OCI-LY1 (cell line): ENCODE measurements around the gene ZNF329.

ENCODE experiments used
- H2AFZ ChIP-seq: fragments of 200-600 bp; sonication (generic), shearing (Covaris generic); 2 replicates; pipeline ENCODE4 v1.6.0; 2014; ENCODE audit warnings: antibody characterized with exemption, mild to moderate bottlenecking, low read length
- H3F3A ChIP-seq: fragments of 200-600 bp; sonication (generic), shearing (Covaris generic); 2 replicates; pipeline ENCODE4 v1.6.0; 2014; ENCODE audit warnings: mild to moderate bottlenecking, antibody characterized with exemption, low read length, moderate library complexity; ENCODE audit not compliant: insufficient read depth
- H3K27ac ChIP-seq: fragments of 200-600 bp; sonication (generic); 2 replicates; pipeline ENCODE4 v1.5.1; 2014; ENCODE audit warnings: low read length, mixed run types, mild to moderate bottlenecking, low read depth; ENCODE audit not compliant: poor library complexity, severe bottlenecking
- H3K27me3 ChIP-seq: fragments of 200-600 bp; sonication (generic); 2 replicates; pipeline ENCODE4 v1.6.0; 2014; ENCODE audit warnings: antibody characterized with exemption, mild to moderate bottlenecking, low read length, moderate library complexity; ENCODE audit not compliant: insufficient read depth
- H3K36me3 ChIP-seq: fragments of 200-600 bp; sonication (generic); 2 replicates; pipeline ENCODE4 v1.6.1; 2014; ENCODE audit warnings: mild to moderate bottlenecking, antibody characterized with exemption, low read length, moderate library complexity, mixed read lengths; ENCODE audit not compliant: insufficient read depth
- H3K4me1 ChIP-seq: fragments of 200-600 bp; sonication (generic); 2 replicates; pipeline ENCODE4 v1.5.1; 2014; ENCODE audit warnings: mild to moderate bottlenecking, low read length, moderate library complexity; ENCODE audit not compliant: insufficient read depth, severe bottlenecking
- H3K4me2 ChIP-seq: fragments of 200-600 bp; sonication (generic), shearing (Covaris generic); 2 replicates; pipeline ENCODE4 v1.6.1; 2014; ENCODE audit warnings: low read length
- H3K4me3 ChIP-seq: fragments of 200-600 bp; sonication (generic); 2 replicates; pipeline ENCODE4 v1.5.1; 2014; ENCODE audit warnings: low read length, low read depth, mild to moderate bottlenecking, mixed read lengths; ENCODE audit not compliant: poor library complexity, severe bottlenecking
- H3K79me2 ChIP-seq: fragments of 200-600 bp; shearing (Covaris generic); 2 replicates; pipeline ENCODE4 v1.6.1; 2016; ENCODE audit warnings: mixed run types, low read length, mixed read lengths; ENCODE audit not compliant: insufficient read depth
- H3K9ac ChIP-seq: fragments of 200-600 bp; sonication (generic), shearing (Covaris generic); 2 replicates; pipeline ENCODE4 v1.6.1; 2014; ENCODE audit warnings: mild to moderate bottlenecking, low read length, mixed read lengths
- H3K9me2 ChIP-seq: fragments of 200-600 bp; sonication (generic), shearing (Covaris generic); 2 replicates; pipeline ENCODE4 v1.6.1; 2014; ENCODE audit warnings: low read depth, mild to moderate bottlenecking, low read length, mixed read lengths
- H3K9me3 ChIP-seq: fragments of 200-600 bp; shearing (Covaris generic); 2 replicates; pipeline ENCODE4 v1.6.1; 2014; ENCODE audit warnings: low read length, mixed read lengths
- H4K20me1 ChIP-seq: fragments of 200-600 bp; sonication (generic), shearing (Covaris generic); 2 replicates; pipeline ENCODE4 v1.6.0; 2016; ENCODE audit warnings: mild to moderate bottlenecking, low read length; ENCODE audit not compliant: insufficient read depth
- CTCF ChIP-seq: fragments of 200-600 bp; sonication (generic), shearing (Covaris generic); IDR thresholded peaks from 2 replicates; pipeline ENCODE4 v1.5.1; 2017; ENCODE audit warnings: mild to moderate bottlenecking, antibody characterized with exemption, low read length, moderate library complexity, mixed read lengths
- EZH2 ChIP-seq: fragments of 200-600 bp; sonication (generic), shearing (Covaris generic); IDR thresholded peaks from 2 replicates; pipeline ENCODE4 v1.8.0; 2017; ENCODE audit warnings: borderline replicate concordance, mixed run types, mild to moderate bottlenecking, antibody characterized with exemption, low read length, moderate library complexity, mixed read lengths

ZNF329 gene

GRCh38 chr19:58157045-58157728 is 6.6 kb upstream of the ZNF329 start:
- Histone ChIP-seq H3K4me3 (no peak overlapping the region), H3K36me3 (no peaks in the 10 kb centered on the region), H3K9me3 (peaks cover 3% of the 10 kb centered on the region; the same call in 1 of the 2 replicates), H3K4me2 (no peak overlapping the region), H3K27ac (no peak overlapping the region), H3F3A (no peaks in the 10 kb centered on the region), H3K27me3 (no peaks in the 10 kb centered on the region), H4K20me1 (no peaks in the 10 kb centered on the region), H3K79me2 (no peaks in the 10 kb centered on the region), H2AFZ (no peak overlapping the region), H3K4me1 (peaks cover 6% of the 10 kb centered on the region), H3K9ac (no peak overlapping the region), H3K9me2 (no peaks in the 10 kb centered on the region)
- no peak for TF ChIP-seq EZH2
- no peak for TF ChIP-seq CTCF

GRCh38 chr19:58154679-58155648 is 4.4 kb upstream of the ZNF329 start:
- no peaks in the 10 kb centered on the region for H3K36me3 ChIP-seq
- peak overlapping the region; percentile 74 for H3K4me2 ChIP-seq
- peaks cover 13% of the 10 kb centered on the region for H3K9me3 ChIP-seq
- no peaks in the 10 kb centered on the region for H3K9me2 ChIP-seq
- no peaks in the 10 kb centered on the region for H4K20me1 ChIP-seq
- no peaks in the 10 kb centered on the region for H3K79me2 ChIP-seq
- H3K4me1 ChIP-seq, result peaks cover 13% of the 10 kb centered on the region
- H3F3A ChIP-seq, result no peaks in the 10 kb centered on the region
- peak overlapping the region; percentile 74 for H3K9ac ChIP-seq
- TF ChIP-seq EZH2 (no peak), CTCF (peak; percentile 64)
- H3K27me3 ChIP-seq, result no peaks in the 10 kb centered on the region
- no peak overlapping the region for H3K27ac ChIP-seq
- peak overlapping the region; percentile 74 for H3K4me3 ChIP-seq
- H2AFZ ChIP-seq, result no peak overlapping the region

GRCh38 chr19:58154287-58154678 is 3.7 kb upstream of the ZNF329 start:
- Histone ChIP-seq H3K4me2 (peak overlapping the region; percentile 74), H3K27ac (no peak overlapping the region), H3K27me3 (no peaks in the 10 kb centered on the region), H3K9ac (peak overlapping the region; percentile 74), H3K9me2 (no peaks in the 10 kb centered on the region), H3K9me3 (peaks cover 15% of the 10 kb centered on the region), H4K20me1 (no peaks in the 10 kb centered on the region), H2AFZ (no peak overlapping the region), H3K79me2 (0 out of 2 replicates have a peak, but pooled peaks cover 5% of the 10 kb centered on the region), H3K4me1 (peaks cover 17% of the 10 kb centered on the region), H3K4me3 (peak overlapping the region; percentile 74), H3F3A (no peaks in the 10 kb centered on the region), H3K36me3 (no peaks in the 10 kb centered on the region; the same call in none of the 2 replicates)
- TF ChIP-seq CTCF (no peak), EZH2 (no peak)
